HG02840 (cell line): Measurements from ENCODE around the gene RAB22A.

Experiments
- ATAC-seq: cut with Tn5 transposase; IDR thresholded peaks from one replicate; pipeline ENCODE4 v1.9.1; 2021; ENCODE audit warnings: mild to moderate bottlenecking, moderate library complexity, moderate number of reproducible peaks; ENCODE audit not compliant: unreplicated experiment, low FRiP score

Gene RAB22A

DNA sequence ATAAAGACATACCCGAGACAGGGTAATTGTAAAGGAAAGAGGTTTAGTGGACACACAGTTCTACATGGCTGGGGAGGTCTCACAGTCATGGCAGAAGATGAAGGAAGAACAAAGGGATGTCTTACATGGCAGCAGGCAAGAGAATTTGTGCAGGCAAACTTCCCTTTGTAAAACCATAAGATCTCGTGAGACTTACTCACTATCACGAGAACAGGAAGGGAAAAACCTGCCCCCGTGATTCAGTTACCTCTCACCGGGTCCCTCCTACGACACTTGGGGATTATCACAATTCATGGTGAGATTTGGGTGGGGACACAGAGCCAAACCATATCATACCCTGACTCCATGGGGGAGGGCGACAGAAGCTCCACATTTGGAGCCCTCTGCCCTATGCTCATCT is 72.1 kb downstream of the RAB22A start:
- no peak for ATAC-seq

DNA sequence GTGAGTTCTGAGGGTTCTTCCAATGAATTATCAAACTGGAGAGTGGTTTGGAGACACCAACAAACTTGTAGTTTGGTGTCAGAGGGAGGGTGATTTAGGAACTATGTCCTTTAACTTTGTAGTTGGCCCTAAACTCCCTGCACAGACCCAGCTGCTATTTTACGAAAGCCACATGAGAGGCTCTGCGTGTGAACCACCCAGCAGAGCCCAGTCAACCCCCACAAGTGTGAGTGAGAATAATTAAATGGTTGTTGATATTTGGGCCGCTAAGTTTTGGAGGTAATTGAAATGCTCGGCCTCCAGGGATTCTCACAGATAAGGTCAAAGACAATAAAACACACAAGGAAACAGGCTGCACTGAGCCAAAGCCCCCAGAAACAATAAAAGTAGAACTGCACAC is 72.6 kb downstream of the RAB22A start:
- ATAC-seq = no peak

DNA sequence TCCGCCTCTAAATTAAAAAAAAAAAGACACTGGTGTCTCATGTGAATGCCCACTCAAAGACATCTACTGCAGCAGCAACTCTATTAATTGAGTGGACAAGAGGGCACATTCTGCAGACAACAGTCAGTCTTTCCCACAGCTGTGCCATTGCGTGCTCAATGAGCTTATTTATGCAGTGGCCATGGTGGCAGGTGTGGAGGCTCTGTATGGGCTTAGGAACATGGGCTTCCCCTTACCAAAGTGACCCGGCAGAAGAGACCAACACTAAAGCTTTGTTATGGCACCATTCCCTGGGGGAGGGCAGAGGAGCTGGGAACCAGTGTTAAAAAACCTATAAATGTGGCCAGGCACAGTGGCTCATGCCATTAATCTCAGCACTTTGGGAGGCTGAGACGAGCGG is 75.3 kb downstream of the RAB22A start:
- no peak for ATAC-seq

DNA sequence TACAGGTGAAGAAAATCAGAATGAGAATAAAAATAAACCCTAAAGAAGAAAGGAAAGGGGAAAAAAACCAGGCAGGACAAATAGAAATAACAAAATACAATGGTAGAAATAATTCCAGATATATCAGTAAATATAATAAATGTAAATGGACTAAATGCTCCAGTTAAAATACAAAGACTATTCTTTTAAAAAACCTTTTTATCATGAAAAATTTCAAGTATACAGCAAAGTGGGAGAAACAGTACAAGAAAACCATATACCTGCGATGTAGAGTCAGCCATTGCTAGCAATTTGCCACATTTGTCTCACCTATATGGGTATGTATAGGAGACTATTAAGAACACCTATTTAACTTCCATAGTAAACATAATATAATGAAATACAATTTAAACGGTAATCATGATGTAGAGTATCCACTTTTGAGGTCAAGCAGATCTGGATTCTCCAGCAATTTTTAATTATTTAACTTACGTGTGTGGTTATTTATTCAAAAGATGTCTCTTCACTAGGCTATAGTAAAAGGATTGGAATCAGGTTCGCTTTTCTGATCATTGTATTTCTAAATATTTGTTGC is 78.6 kb downstream of the RAB22A start:
- no peak for ATAC-seq

DNA sequence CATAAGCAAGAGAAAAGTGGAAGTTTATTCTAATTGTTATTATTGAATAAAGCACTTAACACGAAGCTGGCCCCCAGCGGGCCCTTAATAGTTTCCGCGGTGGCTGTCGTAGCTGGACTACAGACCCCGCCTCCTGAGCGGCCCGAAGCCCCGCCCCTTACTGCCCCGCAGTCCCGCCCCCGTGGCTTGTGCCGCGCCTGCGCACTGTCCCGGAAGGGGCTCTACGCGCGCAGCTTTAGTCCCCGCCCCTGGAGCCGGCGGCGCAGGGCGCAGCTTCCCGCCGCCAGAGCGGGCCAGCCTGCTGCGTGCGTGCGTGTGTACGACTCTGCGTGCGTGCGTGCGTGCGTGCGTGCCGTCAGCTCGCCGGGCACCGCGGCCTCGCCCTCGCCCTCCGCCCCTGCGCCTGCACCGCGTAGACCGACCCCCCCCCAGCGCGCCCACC is 79.4 kb downstream of the RAB22A start, which contains the start of gene VAPB:
Gene VAPB (plus strand): TSS at position 348 of the 442 bp plus-strand sequence. CDS start 231 bp downstream, outside the sequence.
- peak; percentile 94 for ATAC-seq

DNA sequence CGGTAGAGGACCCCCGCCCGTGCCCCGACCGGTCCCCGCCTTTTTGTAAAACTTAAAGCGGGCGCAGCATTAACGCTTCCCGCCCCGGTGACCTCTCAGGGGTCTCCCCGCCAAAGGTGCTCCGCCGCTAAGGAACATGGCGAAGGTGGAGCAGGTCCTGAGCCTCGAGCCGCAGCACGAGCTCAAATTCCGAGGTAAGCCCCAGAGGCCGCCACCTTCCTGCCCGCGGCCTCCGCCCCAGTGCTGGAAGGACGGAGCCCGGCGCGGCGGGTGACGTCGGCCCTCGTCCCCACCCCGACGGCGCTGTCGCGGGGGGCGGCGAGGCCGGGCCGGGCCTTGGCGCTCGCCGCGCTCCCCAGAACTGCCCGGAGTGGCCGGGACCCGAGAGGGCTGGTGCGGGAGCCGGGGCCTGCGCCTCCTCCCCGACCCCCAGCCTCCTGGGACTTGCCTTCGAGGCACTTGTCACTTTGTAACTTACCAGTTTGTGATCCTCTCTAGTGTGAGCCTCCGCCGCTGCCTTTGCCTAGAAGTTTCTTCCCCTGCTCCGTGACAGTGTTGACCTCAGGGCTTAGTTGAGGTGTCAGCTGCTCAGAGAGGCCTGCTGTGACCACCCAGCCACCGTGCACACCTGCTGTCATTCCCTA is 79.9 kb downstream of the RAB22A start:
- ATAC-seq = peak; percentile 32

DNA sequence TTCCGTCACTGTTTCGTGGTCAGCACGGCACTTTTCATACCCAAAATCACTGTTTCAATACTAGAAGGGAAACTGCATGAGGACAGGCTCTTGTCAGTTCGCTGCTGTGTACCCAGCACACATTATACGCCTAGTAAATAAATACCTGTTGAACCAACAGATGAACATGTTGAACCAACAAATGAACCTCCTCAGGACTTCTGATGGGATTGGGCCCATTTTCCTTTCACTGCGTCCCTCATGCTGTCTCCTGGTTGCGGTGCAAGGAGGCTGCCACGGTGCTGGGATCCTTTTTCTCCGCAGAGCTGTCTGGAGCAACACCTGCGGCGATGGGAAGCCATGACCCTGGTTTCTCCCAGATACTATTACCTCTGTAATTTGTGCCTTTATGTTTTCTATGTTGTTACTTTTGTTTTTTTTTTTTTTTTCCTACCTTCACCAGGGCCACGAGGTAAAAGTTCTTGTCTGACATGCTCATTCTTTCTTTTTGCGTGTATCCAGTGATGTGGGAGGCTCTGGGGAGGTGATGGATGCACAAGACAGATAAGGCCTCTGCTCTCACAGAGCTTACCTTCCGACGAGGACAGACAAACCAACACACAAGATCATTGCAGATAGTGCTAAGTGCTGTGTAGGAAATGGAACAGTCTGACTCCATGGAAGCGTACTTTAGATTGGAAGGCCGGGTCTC is 80.6 kb downstream of the RAB22A start:
- no peak for ATAC-seq

DNA sequence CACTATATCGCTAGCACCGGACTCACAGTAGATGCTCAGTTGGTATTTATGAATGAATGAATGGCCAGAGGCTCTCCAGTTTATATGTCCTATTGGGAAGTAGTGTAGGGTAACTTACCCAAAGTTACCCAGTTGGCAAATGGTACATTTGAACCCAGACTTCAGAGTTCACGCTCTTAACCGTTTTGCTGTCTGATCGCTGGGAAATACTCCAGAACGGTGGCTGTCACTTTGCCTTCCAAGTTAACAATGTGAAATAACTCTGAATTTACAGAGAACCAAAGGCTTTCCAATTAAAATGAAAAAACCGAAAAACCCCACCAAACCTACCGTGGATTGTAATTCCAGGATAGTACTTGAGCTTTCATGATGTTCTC is 81.1 kb downstream of the RAB22A start:
- no peak for ATAC-seq

DNA sequence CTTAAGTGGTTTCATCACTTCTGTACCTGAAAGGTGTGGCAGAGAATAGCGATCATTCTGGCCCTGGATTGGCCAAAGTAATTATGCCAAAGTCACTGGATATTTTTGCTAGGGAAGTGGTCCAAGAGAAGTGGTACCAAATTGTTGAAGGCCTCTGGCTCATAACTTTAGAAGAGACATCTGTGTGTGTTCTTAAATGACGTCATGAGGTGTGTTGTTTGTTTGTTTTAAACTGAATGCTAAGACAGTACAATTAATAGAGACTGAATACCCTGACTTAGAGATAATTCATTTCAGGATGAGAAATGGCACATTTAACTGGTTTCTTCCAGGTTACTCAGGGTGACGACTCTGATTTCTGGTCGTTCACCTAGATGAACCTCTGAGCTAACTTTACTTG is 82.8 kb downstream of the RAB22A start:
- ATAC-seq = no peak

DNA sequence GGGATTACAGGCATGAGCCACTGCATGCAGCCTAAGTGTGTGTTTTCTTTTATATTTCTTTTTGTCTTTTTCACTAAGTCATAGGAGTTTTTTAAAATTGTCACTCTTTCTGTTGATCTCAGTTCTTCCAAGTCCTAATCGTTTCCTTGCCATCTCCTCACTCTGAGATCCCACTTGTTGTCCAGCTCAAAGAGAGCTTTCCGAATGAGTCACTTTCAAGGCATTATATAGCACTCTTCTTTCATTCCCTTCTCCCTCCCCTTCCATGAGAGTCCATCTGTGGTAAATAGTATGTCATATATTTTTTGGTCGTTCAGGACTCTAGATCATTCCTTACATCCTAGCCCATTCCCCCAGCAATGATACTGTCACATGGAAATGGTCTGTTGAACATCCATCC is 83.8 kb downstream of the RAB22A start:
- ATAC-seq = no peak

DNA sequence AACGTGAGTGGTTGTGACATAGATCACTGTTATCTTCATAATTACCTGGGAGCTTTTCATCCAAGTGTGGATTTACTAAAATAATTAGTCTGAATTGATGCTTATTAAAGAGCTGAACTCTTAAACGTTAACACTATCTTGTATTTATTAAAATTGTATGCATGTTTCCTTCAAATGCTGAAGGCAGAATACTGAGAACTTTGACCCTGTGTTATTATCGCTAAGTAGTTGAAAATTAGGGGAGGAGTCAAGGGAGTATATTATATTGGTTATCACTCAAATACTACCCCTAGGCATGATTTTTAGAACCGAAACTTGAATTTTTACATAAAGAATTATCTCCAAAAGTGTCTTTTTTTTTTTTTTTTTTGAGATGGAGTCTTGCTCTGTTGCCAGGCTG is 85.3 kb downstream of the RAB22A start:
- ATAC-seq = no peak

DNA sequence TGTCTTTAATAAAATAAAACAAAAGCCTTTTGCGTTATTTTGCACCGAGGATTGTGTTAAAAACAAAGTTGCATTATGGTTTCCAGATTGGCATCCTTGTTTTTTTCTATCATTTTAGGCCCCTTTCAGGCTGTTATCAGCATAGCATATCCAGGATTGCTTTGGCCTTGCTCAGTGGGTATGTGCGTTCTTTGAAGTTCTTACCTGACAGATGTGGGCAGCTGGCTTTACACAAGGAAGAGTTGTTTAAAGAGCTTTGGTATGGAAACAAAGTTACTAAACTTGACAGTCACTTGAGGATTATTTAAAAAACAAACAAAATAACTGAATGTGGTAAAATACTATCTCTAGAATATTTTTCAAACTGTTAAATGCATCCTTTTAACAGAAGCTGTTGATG is 86.1 kb downstream of the RAB22A start:
- no peak for ATAC-seq

DNA sequence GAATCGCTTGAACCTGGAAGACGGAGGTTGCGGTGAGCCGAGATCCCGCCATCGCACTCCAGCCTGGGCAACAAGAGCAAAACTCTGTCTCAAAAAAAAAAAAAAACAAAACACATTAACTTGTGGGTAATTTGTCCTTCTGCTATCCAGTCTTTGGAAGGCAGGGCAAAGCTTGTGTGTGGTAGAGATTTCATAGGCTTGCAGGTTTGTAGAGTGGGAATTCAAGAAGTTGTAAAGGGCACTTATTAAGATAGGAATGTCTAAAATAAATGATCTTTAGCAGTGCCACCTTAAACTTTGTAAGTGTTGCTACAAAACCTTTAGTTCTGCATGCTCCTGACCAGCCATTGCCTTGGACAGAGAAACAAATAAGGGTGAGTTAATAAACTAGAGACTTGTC is 87.9 kb downstream of the RAB22A start:
- no peak for ATAC-seq

DNA sequence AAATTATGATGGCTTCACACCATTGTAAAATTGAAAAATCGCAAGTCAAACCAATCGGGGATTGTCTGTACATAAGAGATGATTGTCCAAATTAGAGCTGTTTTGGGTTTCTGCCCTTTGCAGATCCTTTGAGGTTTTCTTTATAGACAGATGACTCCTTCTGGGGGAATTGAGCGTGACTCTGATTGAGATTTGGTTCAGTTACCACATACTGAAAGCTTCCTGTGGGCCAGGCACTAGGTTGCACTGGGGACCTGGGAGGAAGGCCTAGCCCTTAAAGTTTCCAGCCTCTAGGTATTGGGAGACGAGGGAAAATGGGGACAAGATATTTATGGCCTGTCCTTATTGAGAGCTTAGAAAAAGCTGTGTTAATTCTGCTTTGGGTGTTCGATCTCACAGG is 88.7 kb downstream of the RAB22A start:
- ATAC-seq = no peak

DNA sequence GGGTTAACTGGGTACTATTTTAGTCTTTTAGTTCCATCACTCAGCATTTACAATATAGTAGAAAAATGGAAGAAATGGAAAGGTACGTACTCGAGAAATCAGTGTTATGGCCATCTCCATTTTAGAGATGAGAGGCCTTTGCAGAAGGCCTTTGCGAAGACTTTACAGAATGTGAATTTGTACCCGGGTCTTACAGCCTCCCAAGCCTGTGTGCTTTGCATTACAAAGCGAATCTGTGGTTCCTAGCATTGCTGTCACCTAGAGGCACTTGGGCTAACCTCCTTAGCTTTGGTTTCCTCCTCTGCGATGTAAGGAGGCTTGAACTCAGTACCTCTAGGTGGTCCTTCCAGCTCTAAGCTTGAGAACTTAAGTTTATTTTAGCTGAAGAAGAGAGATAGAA is 90.4 kb downstream of the RAB22A start:
- ATAC-seq = no peak

DNA sequence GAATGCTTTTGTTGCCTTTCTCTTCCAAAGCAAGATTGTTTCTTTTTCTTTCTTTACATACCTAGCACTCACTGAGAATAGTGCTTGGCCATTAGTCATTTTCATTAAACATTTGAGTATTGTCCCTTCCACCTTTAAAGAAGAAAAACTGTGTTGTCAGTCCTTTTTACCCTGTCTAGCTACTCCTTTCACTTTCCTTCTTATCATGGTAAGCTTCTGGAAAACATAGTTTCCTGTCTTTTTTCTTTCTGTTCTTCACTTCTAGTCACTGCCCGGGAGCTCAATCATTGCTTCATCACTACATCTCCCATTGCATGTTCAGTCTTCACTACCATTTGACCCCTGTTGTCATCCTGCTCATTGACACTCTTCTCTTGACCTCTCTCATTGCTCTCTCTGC is 91.6 kb downstream of the RAB22A start:
- no peak for ATAC-seq

DNA sequence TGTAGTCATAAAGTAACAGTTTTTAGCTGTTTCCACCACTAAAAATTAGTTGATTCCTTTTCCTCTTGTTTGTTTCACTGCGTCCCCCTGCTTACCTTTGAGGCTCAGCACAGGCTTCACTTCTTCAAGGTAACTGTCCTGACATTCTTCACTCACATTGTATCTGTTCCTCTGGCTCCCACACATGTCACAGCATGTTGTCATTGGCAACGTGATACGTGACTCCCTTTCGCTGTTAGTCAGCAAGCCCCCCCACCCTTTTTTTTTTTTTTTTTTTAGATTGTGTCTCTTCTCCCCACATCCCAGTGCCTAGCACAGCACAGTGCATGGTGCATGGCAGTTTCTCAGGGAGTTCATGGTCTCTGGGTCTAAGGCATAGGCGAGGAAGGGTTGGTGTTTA is 92.8 kb downstream of the RAB22A start:
- ATAC-seq = no peak

DNA sequence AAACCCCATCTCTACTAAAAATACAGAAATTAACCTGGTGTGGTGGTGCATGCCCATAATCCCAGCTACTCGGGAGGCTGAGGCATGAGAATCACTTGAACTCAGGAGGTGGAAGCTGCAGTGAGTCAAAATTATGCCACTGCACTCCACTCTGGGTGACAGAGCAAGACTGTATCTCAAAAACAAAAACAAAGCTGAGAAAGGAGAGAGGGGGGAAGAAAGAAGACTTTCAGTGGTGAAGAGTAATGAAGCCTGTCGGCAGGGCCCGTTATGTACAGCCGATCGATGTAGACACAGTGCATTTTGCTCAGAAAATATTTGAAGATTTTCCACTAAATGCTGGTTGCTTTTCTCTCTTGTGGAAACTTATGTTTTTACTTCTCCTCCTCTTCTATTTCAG is 93.3 kb downstream of the RAB22A start:
- ATAC-seq = no peak

DNA sequence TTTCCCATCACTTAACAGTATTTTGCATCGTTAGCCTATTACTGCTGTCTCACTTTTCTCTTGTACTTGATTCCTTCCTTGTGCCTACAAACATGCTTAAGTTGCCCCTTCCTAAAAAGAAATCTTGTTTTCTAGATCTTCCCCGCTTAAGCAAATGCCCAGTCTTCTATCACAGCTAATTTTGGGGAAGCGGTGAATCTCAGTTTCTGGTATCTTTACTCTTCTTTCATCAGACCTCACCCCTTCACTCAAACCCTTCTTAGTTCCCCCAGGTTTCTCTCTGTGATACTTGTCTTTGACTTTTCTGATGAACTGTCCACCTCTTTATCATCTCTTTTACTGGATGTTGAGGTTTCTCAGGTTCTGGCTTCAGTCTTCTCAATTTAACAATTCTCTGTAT is 93.8 kb downstream of the RAB22A start:
- ATAC-seq = no peak

DNA sequence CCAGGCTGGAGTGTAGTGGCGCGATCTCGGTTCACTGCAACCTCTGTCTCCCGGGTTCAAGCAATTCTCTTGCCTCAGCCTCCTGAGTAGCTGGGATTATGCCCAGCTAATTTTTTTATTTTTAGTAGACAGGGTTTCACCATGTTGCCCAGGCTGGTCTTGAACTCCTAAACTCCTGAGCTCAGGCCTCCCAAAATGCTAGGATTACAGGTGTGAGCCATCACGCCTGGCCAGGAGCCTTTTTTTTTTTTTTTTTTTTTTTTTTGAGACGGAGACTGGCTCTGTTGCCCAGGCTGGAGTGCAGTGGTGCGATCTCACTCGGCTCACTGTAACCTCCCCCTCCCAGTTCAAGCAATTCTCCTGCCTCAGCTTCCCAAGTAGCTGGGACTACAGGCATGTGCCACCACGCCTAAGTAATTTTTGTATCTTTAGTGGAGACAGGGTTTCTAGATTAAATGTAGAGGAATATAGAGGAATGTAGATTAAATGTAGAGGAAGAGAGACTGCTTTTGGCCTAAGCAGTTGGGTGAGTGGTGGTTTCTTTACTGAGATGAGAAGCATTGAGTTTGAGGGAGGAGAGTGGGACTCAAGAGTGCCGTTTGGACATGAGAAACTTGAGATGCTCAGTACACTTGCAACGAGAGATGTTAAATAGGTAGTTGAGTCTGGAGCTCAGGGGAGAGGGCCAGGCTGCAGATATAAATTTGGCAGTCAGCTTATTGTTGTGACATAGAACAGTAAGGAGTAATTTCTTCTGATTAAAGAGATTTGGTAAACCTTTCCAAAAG is 96.2 kb downstream of the RAB22A start:
- ATAC-seq = no peak

DNA sequence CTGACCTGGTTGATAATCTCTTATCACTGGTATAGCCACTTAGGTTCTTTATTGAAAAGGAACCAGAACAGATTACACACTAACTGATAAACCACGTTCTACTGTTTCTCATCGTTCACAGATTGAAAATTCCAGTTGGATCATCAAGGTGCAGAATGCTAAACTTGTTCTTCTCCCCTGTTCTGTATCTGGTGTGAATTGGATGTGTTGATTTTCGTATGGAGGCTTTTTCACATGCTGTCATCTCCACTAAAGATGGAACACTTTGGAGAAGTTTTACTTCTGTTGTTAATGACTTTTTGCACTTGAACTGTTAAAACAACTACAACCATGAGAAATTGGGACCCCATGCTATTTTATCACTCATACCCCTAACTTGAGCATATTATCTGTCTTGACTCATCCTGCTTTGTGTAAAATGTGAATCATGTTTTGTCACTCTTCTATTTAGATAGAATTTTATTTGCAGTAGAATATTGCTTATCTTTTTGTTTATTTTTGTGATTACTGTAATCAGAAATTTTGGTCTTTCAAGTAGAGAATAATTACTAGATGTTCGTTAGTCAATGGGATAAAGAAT is 97.0 kb downstream of the RAB22A start:
- ATAC-seq = no peak
